ENCODE results near the gene GIPC1.
"Not testable (repeated sequence)": the region's sequence is repeated elsewhere in the genome, so short reads cannot be mapped to it uniquely, and the experiment has no call there.

GIPC1 gene

GRCh38 chr19:14496029-14496833, at the start of gene GIPC1:
GIPC1 (minus strand) TSS chr19:14496127; CDS start chr19:14482976, 13,151 bp downstream.
- DNase-seq, result peak; percentile 84

GRCh38 chr19:14545716-14546082, 49.8 kb upstream of the GIPC1 start:
- DNase-seq, result no peak

GRCh38 chr19:14544977-14545715, 49.2 kb upstream of the GIPC1 start:
- DNase-seq, result no peak

GRCh38 chr19:14544047-14544446, 48.1 kb upstream of the GIPC1 start:
- DNase-seq, result no peak

GRCh38 chr19:14542711-14543328, 46.9 kb upstream of the GIPC1 start:
- no peak for DNase-seq

GRCh38 chr19:14541979-14542378, 46.1 kb upstream of the GIPC1 start:
- DNase-seq, result not testable (repeated sequence)

GRCh38 chr19:14540741-14541525, 45.0 kb upstream of the GIPC1 start:
- DNase-seq, result no peak

GRCh38 chr19:14536926-14537692, 41.2 kb upstream of the GIPC1 start:
- DNase-seq, result peak; percentile 68

GRCh38 chr19:14533450-14533849, 37.5 kb upstream of the GIPC1 start:
- no peak for DNase-seq

- DNase-seq, result no peak
These were observed 34.6 kb upstream of the GIPC1 start for GRCh38 chr19:14530506-14530905.

- DNase-seq, result no peak
These were observed 34.0 kb upstream of the GIPC1 start for GRCh38 chr19:14530005-14530348.

GRCh38 chr19:14529254-14530004, 33.5 kb upstream of the GIPC1 start, which contains the start of gene TECR:
TECR (plus strand) TSS chr19:14529594; CDS start chr19:14529697, 103 bp downstream.
- DNase-seq, result peak; percentile 100

- DNase-seq, result no peak
These were observed 32.7 kb upstream of the GIPC1 start for GRCh38 chr19:14528419-14529253.

- no peak for DNase-seq
These were observed 30.5 kb upstream of the GIPC1 start for GRCh38 chr19:14526423-14526822.

- no peak for DNase-seq
These were observed 29.8 kb upstream of the GIPC1 start for GRCh38 chr19:14525729-14526128.

GRCh38 chr19:14520543-14520942, 24.6 kb upstream of the GIPC1 start:
- no peak for DNase-seq

- no peak for DNase-seq
These were observed 24.0 kb upstream of the GIPC1 start for GRCh38 chr19:14519860-14520407.

- no peak for DNase-seq
These were observed 23.4 kb upstream of the GIPC1 start for GRCh38 chr19:14519245-14519859.

- peak; percentile 78 for DNase-seq
These were observed 22.0 kb upstream of the GIPC1 start, which contains the start of gene DNAJB1 for GRCh38 chr19:14517840-14518505. DNAJB1 (minus strand) TSS chr19:14518397; CDS start chr19:14518349, 48 bp downstream.

Measured in activated CD4-positive, alpha-beta T cell treated with anti-CD3 and anti-CD28 coated beads, Interleukin-2, amount 50 U/mL, for 16 hours (primary cell).